Right lobe of liver (tissue), 6 donors: Measurements from ENCODE around the gene FAIM2. TPM values are rescaled to one million over a fixed set of nuclear protein-coding genes. Genes with fewer than 3 reads are reported as not detected.
A peak's percentile ranks its signal among the peaks of the same experiment; 100 is the strongest.

Source experiments
- ATAC-seq, 4 donors: fragments of 200-7000 bp; cut with Tn5 transposase; one replicate each; pipeline ENCODE4 v1.9.1; 2020; ENCODE audit warnings: mild to moderate bottlenecking in 4 of 4, moderate library complexity in 4 of 4
- DNase-seq, 3 donors: peaks; one replicate each; pipeline ENCODE4 v3.0.0-alpha.2; 2020
- H3K27ac ChIP-seq, 3 donors: fragments of 200-600 bp; one replicate each; pipeline ENCODE4 v1.8.0; 2022
- H3K27me3 ChIP-seq, 2 donors: fragments of 200-600 bp; one replicate each; pipeline ENCODE4 v1.8.0; 2022
- H3K36me3 ChIP-seq, 4 donors: fragments of 200-600 bp; sonication (generic) in 1 of 4; one replicate each; pipeline versions ENCODE4 v1.5.1 to v1.8.0; 2017 to 2022; ENCODE audit warnings: control low read depth in 1 of 4
- H3K4me1 ChIP-seq, 4 donors: fragments of 200-600 bp; sonication (generic) in 1 of 4; one replicate each; pipeline versions ENCODE4 v1.5.1 to v1.8.0; 2017 to 2022; ENCODE audit warnings: control low read depth in 1 of 4
- H3K4me3 ChIP-seq, 3 donors: fragments of 200-600 bp; one replicate each; pipeline ENCODE4 v1.8.0; 2022
- H3K9me3 ChIP-seq, 4 donors: fragments of 200-600 bp; sonication (generic) in 1 of 4; one replicate each; pipeline versions ENCODE4 v1.5.1 to v1.8.0; 2017 to 2022; ENCODE audit warnings: control low read depth in 1 of 4
- POLR2A ChIP-seq: fragments of 450-650 bp; IDR thresholded peaks from one replicate; pipeline ENCODE4 v1.6.1; 2017; ENCODE audit warnings: antibody characterized with exemption, mild to moderate bottlenecking
- WGBS: methylation state at CpG from one replicate; pipeline ENCODE4 v1.1.6; 2018; ENCODE audit warnings: low coverage, low lambda C conversion rate; ENCODE audit not compliant: insufficient coverage; ENCODE audit errors: missing lambda C conversion rate; 5-methylcytosine and 5-hydroxymethylcytosine counted together
- intact Hi-C, 2 donors: fragments of 100-400 bp; cut with DNase I; formaldehyde crosslinking; loops; one replicate each; pipeline versions ENCODE4 v1.11.2 to v1.14.1; 2022
- total RNA-seq, 6 experiments: library from RNA; depleted of rRNA in 2 of 6; stranded (reverse); fragments of >200 nt in 2 of 6; fragmentation: NEBNext Ultra II Directional in 3 of 6; extraction: Animal tissue kit (Norgen Biotek cat#: 25700) in 3 of 6; gene quantifications; one replicate each; pipeline versions ENCODE4 v1.1.0 to v1.2.4, GENCODE V29; 2016 to 2023
- TF ChIP-seq, protein P1 (sequence below), 4 donors: fragments of 200-600 bp in 3 of 4; fragments of 450-650 bp in 1 of 4; IDR thresholded peaks; one replicate each; pipeline versions ENCODE4 v1.5.1 to v1.8.0; 2016 to 2022; ENCODE audit warnings: antibody characterized with exemption in 4 of 4, mild to moderate bottlenecking in 2 of 4
- donor health status: DM: no; HTN: yes; CAD: no.
- donor health status: DM: no; HTN: no; CAD: no.
- donor health status: DM: no; HTN: no; CAD: no.
- donor health status: DM: no; HTN: yes; CAD: no.
- donor health status: DM: no; HTN: yes; CAD: no.

Gene FAIM2
- total RNA-seq, 6 experiments from 2014 or later = 0.16 TPM; not detected in 5

DNA sequence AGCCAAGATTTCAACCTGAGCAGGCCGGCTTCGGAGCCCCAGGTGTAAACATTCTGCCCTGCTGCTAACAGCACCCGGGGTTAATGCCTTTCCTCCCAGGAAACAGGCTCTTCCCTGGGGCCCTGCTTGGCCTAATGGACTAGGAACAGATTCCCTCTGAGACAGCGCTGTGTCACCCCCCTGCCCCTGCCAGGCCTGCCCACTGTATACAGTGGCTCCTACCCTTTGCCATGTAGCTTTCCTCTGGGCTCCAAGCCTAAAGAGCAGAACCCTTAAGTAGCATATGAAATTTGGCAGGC lies 32.5 kb downstream of the FAIM2 start:
- no peaks in the 10 kb centered on the region for H3K4me1 ChIP-seq
- no peaks in the 10 kb centered on the region for H3K9me3 ChIP-seq
- 100% methylated on average over 2 of the region's 4 CpGs for WGBS
- H3K27me3 ChIP-seq = no peaks in the 10 kb centered on the region
- TF ChIP-seq POLR2A = no peak
- no peaks in the 10 kb centered on the region for H3K36me3 ChIP-seq
- H3K27ac ChIP-seq = no peak overlapping the region
- intact Hi-C loops = loop anchor here in 1 of 2 donors (10.0 kb wide), 1 partner anchor 194 kb away; no protein-coding TSS in a partner anchor
- no peak for DNase-seq
- H3K4me3 ChIP-seq = no peak overlapping the region
- ATAC-seq = no peak

DNA sequence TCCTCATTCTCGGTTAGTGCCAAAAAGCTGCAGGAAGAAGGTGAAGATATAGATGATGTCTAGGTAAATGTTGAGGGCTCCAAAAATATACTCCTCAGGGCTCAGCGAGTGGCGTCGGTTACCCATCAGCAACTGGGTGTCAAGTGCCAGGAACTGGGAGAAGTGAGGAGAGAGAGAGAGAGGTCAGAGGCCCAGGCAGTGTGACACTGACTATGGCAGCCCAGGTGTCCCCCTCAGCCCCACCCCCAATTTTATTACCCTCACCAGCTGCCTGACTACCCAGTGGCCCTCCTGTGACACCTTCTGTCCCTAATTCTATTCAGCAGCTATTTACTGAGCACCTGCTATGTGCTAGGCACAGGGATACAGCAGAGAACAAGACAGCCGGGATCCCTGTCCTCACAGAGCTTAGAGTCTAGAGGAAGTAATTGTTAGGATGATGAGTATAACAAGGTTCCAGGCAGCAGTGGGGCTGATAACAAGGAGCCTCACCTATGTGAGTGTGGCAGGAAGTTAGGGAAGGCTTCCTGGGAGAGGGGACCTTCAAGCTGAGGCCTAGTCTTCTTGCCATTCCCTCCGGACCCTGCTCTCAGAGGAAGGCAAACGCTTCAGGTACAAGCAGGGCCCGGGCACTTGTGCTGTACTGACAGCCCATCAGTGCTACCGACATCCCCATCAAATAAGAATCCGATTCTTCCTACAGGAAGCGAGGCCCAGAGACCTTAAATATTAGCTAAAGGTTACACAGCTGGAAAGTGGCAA lies 33.0 kb downstream of the FAIM2 start:
- intact Hi-C loops = loop anchor here in 1 of 2 donors (10.0 kb wide), 1 partner anchor 194 kb away; no protein-coding TSS in a partner anchor
- ATAC-seq (no peak), DNase-seq (no peak)
- 100% methylated on average over 1 of the region's 11 CpGs for WGBS
- no peak overlapping the region for H3K27ac ChIP-seq
- no peaks in the 10 kb centered on the region for H3K9me3 ChIP-seq
- no peaks in the 10 kb centered on the region for H3K36me3 ChIP-seq
- no peak overlapping the region for H3K4me3 ChIP-seq
- H3K4me1 ChIP-seq = no peaks in the 10 kb centered on the region
- no peak for TF ChIP-seq POLR2A
- TF ChIP-seq, protein P1, sequence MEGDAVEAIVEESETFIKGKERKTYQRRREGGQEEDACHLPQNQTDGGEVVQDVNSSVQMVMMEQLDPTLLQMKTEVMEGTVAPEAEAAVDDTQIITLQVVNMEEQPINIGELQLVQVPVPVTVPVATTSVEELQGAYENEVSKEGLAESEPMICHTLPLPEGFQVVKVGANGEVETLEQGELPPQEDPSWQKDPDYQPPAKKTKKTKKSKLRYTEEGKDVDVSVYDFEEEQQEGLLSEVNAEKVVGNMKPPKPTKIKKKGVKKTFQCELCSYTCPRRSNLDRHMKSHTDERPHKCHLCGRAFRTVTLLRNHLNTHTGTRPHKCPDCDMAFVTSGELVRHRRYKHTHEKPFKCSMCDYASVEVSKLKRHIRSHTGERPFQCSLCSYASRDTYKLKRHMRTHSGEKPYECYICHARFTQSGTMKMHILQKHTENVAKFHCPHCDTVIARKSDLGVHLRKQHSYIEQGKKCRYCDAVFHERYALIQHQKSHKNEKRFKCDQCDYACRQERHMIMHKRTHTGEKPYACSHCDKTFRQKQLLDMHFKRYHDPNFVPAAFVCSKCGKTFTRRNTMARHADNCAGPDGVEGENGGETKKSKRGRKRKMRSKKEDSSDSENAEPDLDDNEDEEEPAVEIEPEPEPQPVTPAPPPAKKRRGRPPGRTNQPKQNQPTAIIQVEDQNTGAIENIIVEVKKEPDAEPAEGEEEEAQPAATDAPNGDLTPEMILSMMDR (IDR thresholded peaks at IDR 0.05) = no peak
- no peaks in the 10 kb centered on the region for H3K27me3 ChIP-seq

DNA sequence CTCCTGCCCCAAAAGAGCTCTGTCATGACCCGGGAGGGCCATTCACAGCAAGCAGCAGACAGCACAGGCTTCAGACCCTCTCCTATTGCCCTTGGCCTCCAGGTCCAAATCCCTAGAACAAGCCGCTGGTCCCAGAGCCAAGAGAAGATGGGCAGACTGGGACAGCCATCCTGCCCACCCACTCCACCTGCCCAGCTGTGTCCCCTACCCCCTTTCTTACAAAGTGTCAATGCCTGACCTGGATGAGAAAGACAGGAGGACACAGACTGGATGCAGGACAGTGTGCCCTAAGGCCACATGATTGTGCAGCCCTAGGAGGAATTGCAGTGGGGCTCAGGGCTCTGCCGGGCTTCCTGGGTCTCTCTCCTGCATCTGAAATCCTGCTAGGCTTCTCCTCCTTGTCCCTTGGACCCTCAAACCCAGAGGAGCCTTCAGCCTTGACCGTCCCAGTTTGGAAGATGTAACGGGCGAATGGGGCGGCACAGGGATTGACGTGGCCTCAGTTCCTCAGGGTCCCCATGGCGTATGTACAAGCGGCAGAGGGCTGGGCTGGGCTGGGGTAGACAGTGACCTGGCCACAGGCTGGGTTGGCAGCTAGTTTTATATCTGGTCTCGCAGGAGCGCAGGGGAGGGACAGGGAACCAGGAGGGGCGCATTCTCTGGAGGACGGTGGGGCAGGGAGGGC lies 33.7 kb downstream of the FAIM2 start:
- DNase-seq (no peak), ATAC-seq (no peak)
- H3K27ac ChIP-seq = no peak overlapping the region
- H3K4me1 ChIP-seq = no peaks in the 10 kb centered on the region
- no peaks in the 10 kb centered on the region for H3K36me3 ChIP-seq
- no peak overlapping the region for H3K4me3 ChIP-seq
- intact Hi-C loops = loop anchor here in 1 of 2 donors (10.0 kb wide), 1 partner anchor 195 kb away; no protein-coding TSS in a partner anchor
- H3K27me3 ChIP-seq = no peaks in the 10 kb centered on the region
- 92% methylated on average over 11 of the region's 14 CpGs for WGBS
- H3K9me3 ChIP-seq = no peaks in the 10 kb centered on the region
- TF ChIP-seq POLR2A = no peak
- TF ChIP-seq, protein P1 (IDR thresholded peaks at IDR 0.05) = no peak

DNA sequence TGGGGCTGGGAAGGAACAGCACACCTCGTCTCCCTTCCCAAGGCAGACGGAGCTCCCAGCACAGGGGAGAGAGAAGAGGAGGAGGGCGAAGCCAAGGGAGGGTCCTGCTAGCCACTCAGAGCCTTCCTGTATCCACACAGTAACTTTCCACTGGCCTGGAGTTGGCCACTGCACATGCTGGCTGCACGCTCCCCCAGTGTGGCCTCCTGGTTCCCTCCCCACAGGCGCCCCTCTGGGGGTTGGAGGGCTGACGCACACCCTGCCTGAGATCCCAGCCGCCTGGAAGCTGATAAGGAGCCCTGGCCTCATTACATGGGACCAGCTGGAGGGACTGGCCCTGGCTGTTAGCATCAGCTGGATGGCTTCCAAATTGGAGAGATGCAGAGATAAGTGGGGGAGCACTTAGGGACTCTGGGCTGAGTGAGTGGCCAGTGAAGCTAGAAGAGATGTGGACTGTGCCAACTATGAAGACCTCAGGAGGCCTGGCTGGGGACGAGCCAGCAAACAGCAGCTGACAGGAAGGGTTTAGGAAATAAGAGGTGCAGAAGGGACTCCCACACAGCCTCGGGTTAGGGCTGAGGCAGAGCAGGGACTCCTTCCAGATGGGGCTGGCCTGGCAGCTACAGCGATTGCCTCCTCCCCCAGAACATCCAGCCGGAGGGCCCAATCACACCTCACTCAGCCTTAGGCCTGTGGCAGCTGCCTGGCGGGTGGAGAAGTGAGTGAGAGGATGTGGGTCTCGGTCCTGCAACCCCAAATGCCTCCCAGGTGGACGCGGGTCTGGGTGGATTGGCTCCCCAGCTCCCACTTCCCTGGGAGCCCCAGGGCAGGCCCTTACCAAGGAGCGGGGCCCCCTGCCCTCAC lies 34.5 kb downstream of the FAIM2 start:
- no peaks in the 10 kb centered on the region for H3K9me3 ChIP-seq
- TF ChIP-seq, protein P1 (IDR thresholded peaks at IDR 0.05) = no peak
- TF ChIP-seq POLR2A = no peak
- intact Hi-C loops = no loop called here
- H3K4me3 ChIP-seq = no peak overlapping the region
- 26% methylated on average over 9 of the region's 16 CpGs for WGBS
- ATAC-seq = peak; percentile 38 to 71 (median 50)
- peak in 1 of 3 donors; percentile 45 for DNase-seq
- H3K36me3 ChIP-seq = no peaks in the 10 kb centered on the region
- H3K4me1 ChIP-seq = no peaks in the 10 kb centered on the region
- no peak overlapping the region for H3K27ac ChIP-seq
- no peaks in the 10 kb centered on the region for H3K27me3 ChIP-seq
